NT2/D1 (cell line): ENCODE results near the gene UGT1A1.

Source experiments
- DNase-seq: peaks from one replicate; pipeline ENCODE4 v3.0.0-alpha.2; 2011; ENCODE audit warnings: low read depth, low spot score
- H3K27me3 ChIP-seq: 2 replicates; pipeline ENCODE4 v1.6.0; 2011; ENCODE audit warnings: mild to moderate bottlenecking; ENCODE audit not compliant: insufficient read length, insufficient read depth
- H3K36me3 ChIP-seq: 2 replicates; pipeline ENCODE4 v1.6.1; 2011; ENCODE audit warnings: mild to moderate bottlenecking, low read length, mixed read lengths; ENCODE audit not compliant: insufficient read depth, insufficient read length
- H3K4me1 ChIP-seq: 2 replicates; pipeline ENCODE4 v1.5.1; 2011; ENCODE audit not compliant: insufficient read depth, insufficient read length
- H3K4me3 ChIP-seq: 2 replicates; pipeline ENCODE4 v1.5.1; 2011; ENCODE audit warnings: low read depth; ENCODE audit not compliant: insufficient read length
- H3K9ac ChIP-seq: 2 replicates; pipeline ENCODE4 v1.6.0; 2011; ENCODE audit warnings: low read depth; ENCODE audit not compliant: insufficient read length
- H3K9me3 ChIP-seq: 2 replicates; pipeline ENCODE4 v1.5.1; 2011; ENCODE audit warnings: mild to moderate bottlenecking, low read length; ENCODE audit not compliant: insufficient read depth
- SUZ12 ChIP-seq: IDR thresholded peaks from 2 replicates; pipeline ENCODE4 v1.6.1; 2011; ENCODE audit not compliant: insufficient read length, insufficient read depth; ENCODE audit errors: extremely low read depth
- YY1 ChIP-seq: IDR thresholded peaks from 2 replicates; pipeline ENCODE4 v1.6.1; 2011; ENCODE audit not compliant: insufficient read length, insufficient read depth
- ZNF274 ChIP-seq: IDR thresholded peaks from 2 replicates; pipeline ENCODE4 v1.6.1; 2011; ENCODE audit warnings: mild to moderate bottlenecking, low read depth, low read length

UGT1A1 gene

GRCh38 chr2:233816771-233817170 is 56.7 kb downstream of the UGT1A1 start:
- no peak for DNase-seq
- H3K9ac ChIP-seq, result no peak overlapping the region
- H3K9me3 ChIP-seq, result no peaks in the 10 kb centered on the region
- H3K4me3 ChIP-seq, result no peak overlapping the region
- H3K27me3 ChIP-seq, result peaks cover 2% of the 10 kb centered on the region
- no peak for TF ChIP-seq ZNF274
- TF ChIP-seq SUZ12, result no peak
- no peak for TF ChIP-seq YY1
- H3K4me1 ChIP-seq, result no peaks in the 10 kb centered on the region
- no peaks in the 10 kb centered on the region for H3K36me3 ChIP-seq

GRCh38 chr2:233817361-233817911 is 57.4 kb downstream of the UGT1A1 start:
- Histone ChIP-seq H3K9me3 (no peaks in the 10 kb centered on the region), H3K4me1 (peaks cover 1% of the 10 kb centered on the region), H3K4me3 (no peak overlapping the region), H3K9ac (no peak overlapping the region), H3K36me3 (no peaks in the 10 kb centered on the region), H3K27me3 (peaks cover 2% of the 10 kb centered on the region)
- DNase-seq, result no peak
- no peak for TF ChIP-seq YY1
- TF ChIP-seq SUZ12, result no peak
- TF ChIP-seq ZNF274, result no peak

GRCh38 chr2:233817995-233818638 is 58.0 kb downstream of the UGT1A1 start:
- TF ChIP-seq SUZ12 (no peak), ZNF274 (no peak), YY1 (no peak)
- Histone ChIP-seq H3K36me3 (no peaks in the 10 kb centered on the region), H3K4me1 (peaks cover 7% of the 10 kb centered on the region), H3K4me3 (no peak overlapping the region), H3K9ac (no peak overlapping the region), H3K9me3 (no peaks in the 10 kb centered on the region), H3K27me3 (peaks cover 2% of the 10 kb centered on the region)
- no peak for DNase-seq

GRCh38 chr2:233818639-233819621 is 58.9 kb downstream of the UGT1A1 start:
- Histone ChIP-seq H3K27me3 (peaks cover 2% of the 10 kb centered on the region), H3K9me3 (no peaks in the 10 kb centered on the region), H3K4me3 (no peak overlapping the region), H3K36me3 (no peaks in the 10 kb centered on the region), H3K4me1 (peaks cover 7% of the 10 kb centered on the region), H3K9ac (no peak overlapping the region)
- TF ChIP-seq SUZ12 (no peak), YY1 (no peak), ZNF274 (no peak)
- DNase-seq, result no peak

GRCh38 chr2:233819884-233820773 is 60.1 kb downstream of the UGT1A1 start:
- H3K36me3 ChIP-seq, result no peaks in the 10 kb centered on the region
- H3K9me3 ChIP-seq, result no peaks in the 10 kb centered on the region
- H3K4me1 ChIP-seq, result peaks cover 7% of the 10 kb centered on the region
- H3K9ac ChIP-seq, result no peak overlapping the region
- H3K27me3 ChIP-seq, result peaks cover 2% of the 10 kb centered on the region
- no peak for TF ChIP-seq SUZ12
- TF ChIP-seq ZNF274, result no peak
- no peak for TF ChIP-seq YY1
- no peak for DNase-seq
- no peak overlapping the region for H3K4me3 ChIP-seq

GRCh38 chr2:233820774-233821105 is 60.7 kb downstream of the UGT1A1 start:
- peaks cover 7% of the 10 kb centered on the region for H3K4me1 ChIP-seq
- H3K27me3 ChIP-seq, result peaks cover 2% of the 10 kb centered on the region
- no peaks in the 10 kb centered on the region for H3K9me3 ChIP-seq
- DNase-seq, result no peak
- no peak overlapping the region for H3K9ac ChIP-seq
- H3K36me3 ChIP-seq, result no peaks in the 10 kb centered on the region
- H3K4me3 ChIP-seq, result no peak overlapping the region
- no peak for TF ChIP-seq YY1
- TF ChIP-seq SUZ12, result no peak
- no peak for TF ChIP-seq ZNF274

GRCh38 chr2:233821196-233821595 is 61.1 kb downstream of the UGT1A1 start:
- no peak overlapping the region for H3K4me3 ChIP-seq
- peaks cover 7% of the 10 kb centered on the region for H3K4me1 ChIP-seq
- no peak overlapping the region for H3K9ac ChIP-seq
- no peak for TF ChIP-seq SUZ12
- TF ChIP-seq YY1, result no peak
- TF ChIP-seq ZNF274, result no peak
- no peaks in the 10 kb centered on the region for H3K36me3 ChIP-seq
- DNase-seq, result no peak
- no peaks in the 10 kb centered on the region for H3K9me3 ChIP-seq
- H3K27me3 ChIP-seq, result peaks cover 2% of the 10 kb centered on the region
